Activated CD4-positive, alpha-beta T cell treated with anti-CD3 and anti-CD28 coated beads, Interleukin-2, amount 10 ng/mL, durations not matched to agents 24 days and 14 days (primary cell): ENCODE measurements around the gene SGCD. TPM values are rescaled to one million over a fixed set of nuclear protein-coding genes. Genes with fewer than 3 reads are reported as not detected.

ENCODE experiments used
- DNase-seq: peaks from one replicate; pipeline ENCODE4 v3.0.0; 2022
- H3K27ac Mint-ChIP-seq: one replicate; pipeline ENCODE4 v1.8.0; 2022; ENCODE audit warnings: mild to moderate bottlenecking, mixed read lengths
- H3K27me3 Mint-ChIP-seq: one replicate; pipeline ENCODE4 v1.8.0; 2022; ENCODE audit warnings: mixed read lengths
- H3K36me3 Mint-ChIP-seq: one replicate; pipeline ENCODE4 v1.8.0; 2022; ENCODE audit warnings: low read depth, mild to moderate bottlenecking, mixed read lengths
- H3K4me1 Mint-ChIP-seq: one replicate; pipeline ENCODE4 v1.8.0; 2021; ENCODE audit warnings: mixed read lengths
- H3K4me3 Mint-ChIP-seq: one replicate; pipeline ENCODE4 v1.8.0; 2022; ENCODE audit warnings: mild to moderate bottlenecking, moderate library complexity, mixed read lengths
- H3K9me3 Mint-ChIP-seq: one replicate; pipeline ENCODE4 v1.8.0; 2021; ENCODE audit warnings: mixed read lengths
- intact Hi-C: fragments of 100-400 bp; cut with micrococcal nuclease; formaldehyde crosslinking; loops from one replicate; pipeline ENCODE4 v1.15.1; 2023
- total RNA-seq: library from RNA; stranded (reverse); gene quantifications from 2 replicates; pipeline ENCODE4 v1.2.3, GENCODE V29; 2022

The SGCD gene
- total RNA-seq, 1 donor from 2014 or later, result not detected

GRCh38 chr5:156532921-156533320 lies 206.0 kb downstream of the SGCD start:
- no peaks in the 10 kb centered on the region for H3K27me3 Mint-ChIP-seq
- H3K9me3 Mint-ChIP-seq, result peaks cover 3% of the 10 kb centered on the region
- H3K36me3 Mint-ChIP-seq, result no peaks in the 10 kb centered on the region
- no peak overlapping the region for H3K27ac Mint-ChIP-seq
- no peak for DNase-seq
- no peaks in the 10 kb centered on the region for H3K4me1 Mint-ChIP-seq
- intact Hi-C loops, result no loop called here
- H3K4me3 Mint-ChIP-seq, result no peak overlapping the region

- no peak overlapping the region for H3K27ac Mint-ChIP-seq
- H3K9me3 Mint-ChIP-seq, result peaks cover 7% of the 10 kb centered on the region
- H3K27me3 Mint-ChIP-seq, result peaks cover 5% of the 10 kb centered on the region
- H3K36me3 Mint-ChIP-seq, result no peaks in the 10 kb centered on the region
- intact Hi-C loops, result no loop called here
- DNase-seq, result no peak
- H3K4me1 Mint-ChIP-seq, result no peaks in the 10 kb centered on the region
- no peak overlapping the region for H3K4me3 Mint-ChIP-seq
Measured at GRCh38 chr5:156534085-156534484, 207.1 kb downstream of the SGCD start.

- intact Hi-C loops, result no loop called here
- Mint-ChIP-seq H3K4me3 (no peak overlapping the region), H3K36me3 (no peaks in the 10 kb centered on the region), H3K27me3 (peaks cover 7% of the 10 kb centered on the region), H3K9me3 (peaks cover 7% of the 10 kb centered on the region), H3K27ac (no peak overlapping the region), H3K4me1 (no peaks in the 10 kb centered on the region)
- no peak for DNase-seq
Measured at GRCh38 chr5:156534906-156535485, 208.0 kb downstream of the SGCD start.

GRCh38 chr5:156540491-156540890 lies 213.5 kb downstream of the SGCD start:
- Mint-ChIP-seq H3K4me1 (no peaks in the 10 kb centered on the region), H3K36me3 (no peaks in the 10 kb centered on the region), H3K9me3 (peaks cover 4% of the 10 kb centered on the region), H3K4me3 (no peak overlapping the region), H3K27ac (no peak overlapping the region), H3K27me3 (peaks cover 18% of the 10 kb centered on the region)
- intact Hi-C loops, result no loop called here
- DNase-seq, result no peak

- Mint-ChIP-seq H3K27ac (no peak overlapping the region), H3K4me3 (no peak overlapping the region), H3K9me3 (peaks cover 4% of the 10 kb centered on the region), H3K27me3 (peaks cover 18% of the 10 kb centered on the region), H3K36me3 (no peaks in the 10 kb centered on the region), H3K4me1 (no peaks in the 10 kb centered on the region)
- no peak for DNase-seq
- intact Hi-C loops, result no loop called here
Measured at GRCh38 chr5:156541582-156541981, 214.6 kb downstream of the SGCD start.

GRCh38 chr5:156543348-156544145 lies 216.6 kb downstream of the SGCD start:
- no peak overlapping the region for H3K4me3 Mint-ChIP-seq
- no peak overlapping the region for H3K27ac Mint-ChIP-seq
- H3K27me3 Mint-ChIP-seq, result peaks cover 14% of the 10 kb centered on the region
- peaks cover under 1% of the 10 kb centered on the region for H3K9me3 Mint-ChIP-seq
- H3K4me1 Mint-ChIP-seq, result no peaks in the 10 kb centered on the region
- DNase-seq, result no peak
- no peaks in the 10 kb centered on the region for H3K36me3 Mint-ChIP-seq
- intact Hi-C loops, result no loop called here

GRCh38 chr5:156552855-156553358 lies 225.9 kb downstream of the SGCD start:
- intact Hi-C loops, result no loop called here
- H3K27me3 Mint-ChIP-seq, result peaks cover 13% of the 10 kb centered on the region

GRCh38 chr5:156556666-156557406 lies 229.9 kb downstream of the SGCD start:
- Mint-ChIP-seq H3K9me3 (no peaks in the 10 kb centered on the region), H3K27me3 (peaks cover 11% of the 10 kb centered on the region), H3K4me1 (no peaks in the 10 kb centered on the region), H3K27ac (no peak overlapping the region), H3K36me3 (no peaks in the 10 kb centered on the region), H3K4me3 (no peak overlapping the region)
- no peak for DNase-seq
- intact Hi-C loops, result no loop called here

More at GRCh38 chr5:156552855-156553358, 225.9 kb downstream of the SGCD start:
- DNase-seq, result no peak
- Mint-ChIP-seq H3K4me1 (no peaks in the 10 kb centered on the region), H3K27ac (no peak overlapping the region), H3K36me3 (no peaks in the 10 kb centered on the region), H3K9me3 (no peaks in the 10 kb centered on the region), H3K4me3 (no peak overlapping the region)

- Mint-ChIP-seq H3K36me3 (no peaks in the 10 kb centered on the region), H3K4me1 (no peaks in the 10 kb centered on the region), H3K4me3 (no peak overlapping the region), H3K9me3 (no peaks in the 10 kb centered on the region), H3K27me3 (peaks cover 11% of the 10 kb centered on the region), H3K27ac (no peak overlapping the region)
- intact Hi-C loops, result no loop called here
- no peak for DNase-seq
Measured at GRCh38 chr5:156560002-156560401, 233.0 kb downstream of the SGCD start.

- intact Hi-C loops, result no loop called here
- Mint-ChIP-seq H3K27me3 (peaks cover 1% of the 10 kb centered on the region), H3K27ac (no peak overlapping the region), H3K9me3 (no peaks in the 10 kb centered on the region), H3K4me3 (no peak overlapping the region), H3K36me3 (no peaks in the 10 kb centered on the region), H3K4me1 (no peaks in the 10 kb centered on the region)
- no peak for DNase-seq
Measured at GRCh38 chr5:156561651-156562050, 234.7 kb downstream of the SGCD start.

GRCh38 chr5:156570615-156571014 lies 243.7 kb downstream of the SGCD start:
- no peak for DNase-seq
- no peaks in the 10 kb centered on the region for H3K27me3 Mint-ChIP-seq
- intact Hi-C loops, result no loop called here
- no peaks in the 10 kb centered on the region for H3K36me3 Mint-ChIP-seq
- H3K4me3 Mint-ChIP-seq, result no peak overlapping the region
- no peaks in the 10 kb centered on the region for H3K9me3 Mint-ChIP-seq
- H3K4me1 Mint-ChIP-seq, result no peaks in the 10 kb centered on the region
- H3K27ac Mint-ChIP-seq, result no peak overlapping the region

- H3K9me3 Mint-ChIP-seq, result peaks cover 13% of the 10 kb centered on the region
- peaks cover 27% of the 10 kb centered on the region for H3K27me3 Mint-ChIP-seq
- H3K27ac Mint-ChIP-seq, result no peak overlapping the region
- no peak for DNase-seq
- intact Hi-C loops, result no loop called here
- H3K4me3 Mint-ChIP-seq, result no peak overlapping the region
- no peaks in the 10 kb centered on the region for H3K36me3 Mint-ChIP-seq
- no peaks in the 10 kb centered on the region for H3K4me1 Mint-ChIP-seq
Measured at GRCh38 chr5:156581725-156582124, 254.8 kb downstream of the SGCD start.

GRCh38 chr5:156582193-156582598 lies 255.2 kb downstream of the SGCD start:
- H3K27ac Mint-ChIP-seq, result no peak overlapping the region
- no peak overlapping the region for H3K4me3 Mint-ChIP-seq
- intact Hi-C loops, result no loop called here
- H3K27me3 Mint-ChIP-seq, result peaks cover 30% of the 10 kb centered on the region
- H3K9me3 Mint-ChIP-seq, result peaks cover 12% of the 10 kb centered on the region
- no peaks in the 10 kb centered on the region for H3K36me3 Mint-ChIP-seq
- H3K4me1 Mint-ChIP-seq, result no peaks in the 10 kb centered on the region
- DNase-seq, result no peak

GRCh38 chr5:156584871-156585270 lies 257.9 kb downstream of the SGCD start:
- no peak overlapping the region for H3K4me3 Mint-ChIP-seq
- H3K27ac Mint-ChIP-seq, result no peak overlapping the region
- intact Hi-C loops, result no loop called here
- peaks cover 39% of the 10 kb centered on the region for H3K27me3 Mint-ChIP-seq
- H3K9me3 Mint-ChIP-seq, result no peaks in the 10 kb centered on the region
- no peaks in the 10 kb centered on the region for H3K4me1 Mint-ChIP-seq
- no peaks in the 10 kb centered on the region for H3K36me3 Mint-ChIP-seq
- no peak for DNase-seq
